Activated CD8-positive, alpha-beta memory T cell treated with anti-CD3 and anti-CD28 coated beads for 36 hours (primary cell): ENCODE results near the gene SMURF2. TPM values are rescaled to one million over a fixed set of nuclear protein-coding genes. Genes with fewer than 3 reads are reported as not detected.

Experiments used
- CTCF ChIA-PET: fragments of 350-600 bp; sonication (Branson Sonifier 250); formaldehyde crosslinking; loops from one replicate; lab custom pipeline; 2021; ENCODE audit warnings: antibody characterized with exemption; lab: Charles Lee
- POLR2A ChIA-PET: fragments of 350-600 bp; sonication (Branson Sonifier 250); formaldehyde crosslinking; loops from one replicate; lab custom pipeline; 2021; ENCODE audit warnings: antibody characterized with exemption; lab: Charles Lee
- total RNA-seq, 2 experiments: library from RNA; stranded (reverse); gene quantifications; one replicate each; pipeline ENCODE4 v1.2.3, GENCODE V29; 2021

SMURF2 gene
- 10 to 100 TPM; 18.3 to 19.4 TPM for total RNA-seq

DNA sequence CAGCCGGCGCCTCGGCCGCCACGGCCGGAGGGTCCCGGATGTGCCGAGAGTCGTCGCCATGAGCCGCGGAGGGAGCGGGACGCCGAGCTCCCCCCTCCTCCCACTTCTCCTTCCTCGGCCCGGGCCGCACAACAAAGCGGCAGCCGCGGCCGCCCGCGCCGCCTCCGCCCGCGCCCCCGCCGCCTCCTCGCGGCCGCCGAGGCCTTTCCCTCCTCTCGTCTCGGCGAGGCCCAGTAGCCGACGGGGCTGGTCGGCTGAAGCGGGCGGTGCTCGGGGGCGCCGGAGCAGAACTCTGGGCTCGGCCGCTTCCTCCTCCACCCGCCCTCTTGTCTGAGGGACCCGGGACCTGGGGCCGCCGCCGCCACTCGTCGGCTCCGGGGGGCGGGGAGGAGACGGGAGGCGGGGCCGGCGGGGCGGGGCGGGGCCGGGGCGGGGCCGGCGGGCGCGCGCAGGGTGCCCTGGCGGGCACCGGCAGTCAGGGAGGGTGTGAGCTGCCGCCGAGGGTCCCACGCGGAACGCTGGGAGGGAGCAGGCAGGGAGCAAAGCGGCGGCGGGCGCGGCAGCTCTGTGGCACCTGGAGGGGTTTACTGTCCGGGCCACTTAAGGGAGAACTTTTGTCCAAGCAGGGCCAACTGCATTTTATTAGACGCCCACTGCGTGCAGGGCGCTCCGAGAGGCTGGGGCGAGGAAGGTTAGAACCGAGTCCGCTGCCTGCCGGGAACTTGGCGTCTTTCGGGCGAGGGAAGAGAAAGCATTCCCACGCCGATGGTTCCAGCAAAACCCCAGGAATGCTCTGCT, at the start of gene SMURF2:
TSS of gene SMURF2 (minus strand) at position 332 of the 798 bp plus-strand sequence. CDS start 427 bp downstream, outside the sequence.
- ChIA-PET CTCF (interaction anchor here (0.9 to 1.6 kb wide), 2 partner anchors 13 to 115 kb away, joined by 5 to 7 read pairs; no protein-coding TSS in a partner anchor), POLR2A (interaction anchor here (0.6 to 1.0 kb wide), 2 partner anchors 23 to 157 kb away, joined by 3 to 5 read pairs; no protein-coding TSS in a partner anchor)

DNA sequence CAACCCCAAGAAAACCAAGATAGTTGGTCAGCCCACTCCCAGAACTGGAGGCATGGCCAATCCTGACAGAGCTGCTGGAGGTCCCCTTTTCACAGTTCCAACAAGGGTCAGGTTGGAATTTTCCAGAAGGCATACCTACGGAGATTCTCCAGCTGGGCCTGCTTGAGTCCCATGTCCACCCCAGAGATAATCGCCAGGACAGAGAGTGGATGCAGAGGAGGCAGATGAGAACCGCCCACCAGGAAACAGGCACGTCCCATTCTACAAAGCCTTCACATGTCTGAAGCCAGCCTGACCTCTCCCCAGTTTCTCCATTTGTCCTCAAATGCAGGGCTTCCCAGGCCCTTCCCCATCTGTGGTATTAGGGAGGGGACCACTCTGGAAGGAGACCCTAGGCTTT, 47.4 kb upstream of the SMURF2 start:
- POLR2A ChIA-PET = interaction anchor here (0.7 kb wide), 1 partner anchor 391 kb away, joined by 4 read pairs; no protein-coding TSS in a partner anchor
- CTCF ChIA-PET = no interaction called here

DNA sequence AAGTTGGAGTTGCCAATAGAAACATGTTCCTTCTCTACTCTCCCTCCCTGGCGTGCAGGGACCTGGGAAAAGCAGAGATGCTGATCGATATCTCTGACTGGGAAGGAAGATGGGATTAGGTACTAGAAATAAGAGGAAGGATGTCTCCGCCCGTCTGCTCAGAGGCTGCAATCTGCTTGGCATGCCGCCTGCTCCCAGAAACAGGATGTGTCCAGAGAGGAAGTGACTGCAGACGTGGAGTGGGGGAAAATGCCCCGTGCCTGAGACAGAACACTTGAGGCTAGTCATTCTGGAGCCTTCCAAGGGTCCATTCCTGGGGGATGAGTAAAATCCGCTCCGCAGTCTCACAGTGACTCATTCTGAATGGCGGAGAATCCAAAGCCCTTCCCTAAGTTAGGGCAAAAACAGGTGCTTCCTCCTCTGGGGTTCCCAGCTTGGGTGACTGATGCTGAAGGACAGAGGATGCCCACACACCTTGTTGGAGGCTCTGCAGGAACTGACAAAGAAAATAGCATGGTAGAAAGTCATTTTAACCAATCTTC, 45.0 kb upstream of the SMURF2 start:
- ChIA-PET CTCF (no interaction called here), POLR2A (no interaction called here)

DNA sequence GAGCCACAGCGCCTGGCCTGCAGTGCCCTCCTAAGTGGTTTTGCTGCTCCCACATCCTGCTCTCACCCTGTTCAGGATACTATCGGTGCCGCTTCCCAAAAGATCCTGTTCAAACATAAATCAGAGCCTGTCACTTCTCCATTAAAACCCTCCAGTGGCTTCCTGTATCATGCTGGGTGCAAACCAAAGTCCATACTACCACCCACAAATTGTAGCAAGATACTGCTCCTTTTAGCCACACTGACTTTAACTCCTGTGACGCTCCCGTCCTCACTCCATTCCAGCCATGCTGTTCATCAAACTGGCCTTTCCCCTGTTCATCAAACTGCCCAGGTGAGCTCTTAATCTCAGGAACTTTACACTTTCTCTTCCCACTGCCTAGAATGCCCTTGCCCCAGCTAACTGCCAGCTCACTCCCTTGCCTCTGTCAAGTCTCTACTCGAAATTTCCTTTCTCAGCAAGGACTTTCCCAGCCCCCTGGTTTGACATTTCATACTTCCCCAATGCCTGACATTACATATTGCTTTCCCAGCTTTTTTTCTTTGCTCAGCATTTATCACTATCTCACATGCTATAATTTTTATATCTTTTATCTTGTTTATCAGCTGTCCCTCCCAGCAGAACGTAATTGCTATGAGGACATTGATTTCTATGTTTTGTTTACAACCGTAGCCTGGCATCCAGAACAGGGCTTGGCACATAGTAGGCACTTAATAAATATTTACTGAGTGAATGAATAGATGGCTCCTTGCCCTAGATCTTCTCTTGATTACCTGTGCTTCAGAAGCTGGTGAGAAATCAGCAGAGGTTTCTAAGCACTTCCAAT, 44.3 kb upstream of the SMURF2 start:
- CTCF ChIA-PET = no interaction called here
- POLR2A ChIA-PET = interaction anchor here (0.5 kb wide), 1 partner anchor 68 kb away, joined by 7 read pairs; no protein-coding TSS in a partner anchor

DNA sequence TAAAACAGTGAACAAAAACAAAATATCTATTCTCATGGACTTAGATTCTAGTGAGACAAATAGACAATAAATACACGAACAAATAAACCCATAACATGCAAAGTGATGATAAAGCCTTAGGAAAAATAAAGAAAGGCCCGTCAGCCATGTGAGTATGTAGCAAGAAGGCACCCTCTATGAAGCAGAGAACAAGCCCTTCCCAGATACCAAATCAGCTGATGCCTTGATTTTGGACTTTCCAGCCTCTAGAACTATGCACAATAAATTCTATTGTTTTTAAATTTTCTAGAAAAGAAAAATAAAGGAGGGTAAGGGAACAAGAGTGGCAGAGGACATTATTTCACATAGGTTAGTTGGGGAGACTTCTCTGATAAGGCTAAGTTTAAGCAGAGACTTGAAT, 40.7 kb upstream of the SMURF2 start:
- ChIA-PET POLR2A (no interaction called here), CTCF (interaction anchor here (0.6 kb wide), 1 partner anchor 11 kb away, joined by 4 read pairs; no protein-coding TSS in a partner anchor)

DNA sequence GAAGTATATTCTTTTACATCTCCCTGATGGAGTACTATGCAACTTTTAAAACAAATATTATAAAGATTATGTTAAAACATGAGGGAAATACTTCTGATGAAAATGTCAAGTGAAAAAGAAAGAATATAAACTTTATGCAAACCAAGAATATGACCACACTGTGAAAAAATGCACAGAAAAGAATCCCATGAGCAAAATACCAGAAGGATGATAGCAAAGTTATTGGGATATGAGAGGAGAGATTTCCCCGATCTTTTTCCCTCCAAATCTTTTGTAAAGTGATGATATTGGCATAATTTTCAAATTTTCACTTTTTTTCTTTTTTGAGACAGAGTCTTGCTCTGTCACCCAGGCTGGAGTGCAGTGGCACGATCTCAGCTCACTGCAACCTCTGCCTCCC, 36.6 kb upstream of the SMURF2 start:
- ChIA-PET POLR2A (no interaction called here), CTCF (no interaction called here)

DNA sequence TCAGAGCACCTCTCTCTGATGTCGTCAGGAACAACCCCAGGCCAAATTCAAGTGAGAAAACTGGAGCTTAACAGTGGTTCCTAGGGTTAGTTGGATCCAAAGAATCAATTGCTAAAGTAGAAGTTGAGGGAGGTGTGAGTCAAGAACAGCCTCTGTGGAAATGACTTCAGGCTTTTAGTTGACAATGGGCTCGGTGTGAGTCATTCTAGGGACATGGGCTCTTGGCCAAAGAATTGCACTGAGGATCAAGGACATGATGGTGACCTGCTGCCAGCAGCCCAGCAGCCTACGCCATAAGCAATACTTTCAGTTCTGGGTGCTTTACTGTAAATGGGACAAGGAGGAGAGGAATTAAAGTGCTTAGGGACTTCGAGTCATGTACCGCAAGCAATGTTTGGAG, 32.1 kb upstream of the SMURF2 start:
- CTCF ChIA-PET = no interaction called here
- POLR2A ChIA-PET = no interaction called here

DNA sequence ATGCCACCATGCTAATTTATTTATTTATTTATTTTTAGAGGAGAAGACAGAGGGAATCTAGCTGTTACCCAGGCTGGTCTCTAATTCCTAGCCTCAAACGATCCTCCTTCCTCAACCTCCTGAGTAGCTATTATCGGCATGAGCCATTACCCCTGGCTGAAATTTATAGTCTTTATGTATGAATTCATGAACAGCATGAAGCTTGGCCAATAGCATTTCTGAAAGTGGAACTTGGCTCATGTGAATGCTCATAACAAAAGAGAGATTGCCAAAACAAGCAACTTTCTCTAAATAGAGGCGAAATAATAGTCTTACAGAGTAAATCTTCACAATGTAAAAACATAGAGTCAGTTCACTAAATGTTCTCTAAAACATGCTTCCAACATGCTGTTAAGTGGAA, 30.1 kb upstream of the SMURF2 start:
- POLR2A ChIA-PET = interaction anchor here (0.7 kb wide), 1 partner anchor 497 kb away, joined by 7 read pairs; no protein-coding TSS in a partner anchor
- CTCF ChIA-PET = interaction anchor here (0.7 kb wide), 1 partner anchor 1008 kb away, joined by 3 read pairs; no protein-coding TSS in a partner anchor

DNA sequence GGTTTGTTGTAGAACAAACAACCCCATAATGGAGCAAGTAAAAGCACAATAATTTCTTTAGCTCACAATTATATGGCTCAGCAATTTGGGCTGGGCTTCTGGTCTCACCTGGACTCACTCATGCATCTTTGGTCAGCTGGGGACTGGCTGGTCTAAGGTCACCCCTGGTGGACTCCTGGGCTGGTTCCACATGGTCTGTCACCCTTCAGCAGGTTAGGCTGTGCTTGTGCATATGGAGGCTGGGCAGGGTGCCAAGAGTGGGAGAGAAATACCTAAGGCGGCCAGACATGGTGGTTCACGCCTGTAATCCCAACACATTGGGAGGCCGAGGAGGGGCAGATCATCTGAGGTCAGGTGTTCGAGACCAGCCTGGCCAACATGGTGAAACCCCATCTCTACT, 27.0 kb upstream of the SMURF2 start:
- CTCF ChIA-PET = interaction anchor here (1.0 kb wide), 1 partner anchor 40 kb away, joined by 3 read pairs; no protein-coding TSS in a partner anchor
- POLR2A ChIA-PET = no interaction called here

DNA sequence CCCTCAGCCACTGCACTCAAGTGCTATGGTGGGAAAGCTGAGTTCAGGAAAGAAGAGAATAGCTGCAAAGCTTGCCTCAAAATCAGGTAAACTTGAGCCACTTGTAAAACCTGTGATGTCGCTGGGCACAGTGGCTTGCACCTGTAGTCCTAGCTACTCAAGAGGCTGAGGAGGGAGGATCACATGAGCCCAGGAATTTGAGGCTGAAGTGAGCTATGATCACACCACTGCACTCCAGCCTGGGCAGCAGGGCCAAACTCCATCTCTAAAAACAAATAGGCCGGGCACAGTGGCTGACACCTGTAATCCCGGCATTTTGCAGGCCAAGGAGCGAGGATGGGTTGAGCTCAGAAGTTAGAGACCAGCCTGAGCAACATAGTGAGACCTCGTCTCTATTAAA, 26.4 kb upstream of the SMURF2 start:
- ChIA-PET CTCF (interaction anchor here (1.0 kb wide), 1 partner anchor 39 kb away, joined by 3 read pairs; no protein-coding TSS in a partner anchor), POLR2A (no interaction called here)

DNA sequence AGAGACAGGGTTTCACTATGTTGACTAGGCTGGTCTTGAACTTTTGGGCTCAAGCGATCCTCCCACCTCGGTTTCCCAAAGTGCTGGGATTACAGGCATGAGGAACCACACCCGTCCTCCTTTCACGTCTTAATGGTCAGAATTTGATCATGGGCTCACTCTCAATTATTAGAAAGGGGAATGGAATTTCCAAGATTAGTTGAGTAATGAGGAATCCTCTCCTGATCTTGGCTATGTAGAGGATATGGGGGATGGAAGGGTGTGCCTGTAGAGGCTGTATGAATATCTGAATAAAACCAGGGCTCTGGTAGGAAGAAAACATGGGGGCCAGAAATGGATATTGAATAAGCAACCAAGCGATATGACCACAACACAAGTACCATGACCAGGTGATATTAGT, 25.9 kb upstream of the SMURF2 start:
- ChIA-PET CTCF (no interaction called here), POLR2A (no interaction called here)

DNA sequence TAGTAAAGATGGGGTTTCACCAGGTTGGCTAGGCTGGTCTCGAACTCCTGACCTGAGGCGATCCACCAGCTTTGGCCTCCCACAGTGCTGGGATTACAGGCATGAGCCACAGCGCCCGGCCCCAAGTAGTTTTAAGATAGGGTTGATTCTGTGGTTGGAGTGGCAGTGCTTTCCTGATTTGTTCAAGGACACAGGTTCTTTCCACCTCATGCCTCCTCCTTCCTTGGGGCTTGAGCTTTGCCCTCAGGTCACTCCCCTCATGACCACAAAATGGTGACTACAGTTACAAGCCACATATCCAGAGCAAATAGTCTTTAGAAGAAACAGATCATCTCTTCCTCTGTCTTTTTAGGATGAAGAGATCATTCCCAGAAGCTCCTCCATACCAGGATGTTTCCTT, 25.3 kb upstream of the SMURF2 start:
- CTCF ChIA-PET = interaction anchor here (1.3 kb wide), 1 partner anchor 26 kb away, joined by 3 read pairs; no protein-coding TSS in a partner anchor
- POLR2A ChIA-PET = no interaction called here

DNA sequence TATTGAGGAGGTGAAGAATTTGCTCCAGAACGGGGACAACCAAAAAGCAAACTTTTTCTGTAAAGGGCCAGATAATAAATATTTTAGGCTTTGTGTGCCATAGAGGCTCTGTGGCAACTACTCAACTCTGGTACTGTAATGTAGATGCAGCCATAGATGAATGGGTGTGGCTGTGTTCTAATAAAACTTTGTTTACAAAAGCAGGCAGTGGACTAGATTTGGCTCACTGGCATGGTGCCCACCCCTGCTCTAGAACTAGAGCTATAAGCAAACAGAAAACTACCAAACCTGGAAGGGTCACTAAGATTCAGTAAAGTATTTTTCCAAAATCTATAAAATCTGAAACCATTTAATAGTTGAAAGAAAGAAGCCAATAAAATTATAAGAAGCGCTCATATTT, 24.6 kb upstream of the SMURF2 start:
- ChIA-PET POLR2A (no interaction called here), CTCF (interaction anchor here (0.7 to 1.3 kb wide), 2 partner anchors 16 to 27 kb away, joined by 3 to 6 read pairs; no protein-coding TSS in a partner anchor)

DNA sequence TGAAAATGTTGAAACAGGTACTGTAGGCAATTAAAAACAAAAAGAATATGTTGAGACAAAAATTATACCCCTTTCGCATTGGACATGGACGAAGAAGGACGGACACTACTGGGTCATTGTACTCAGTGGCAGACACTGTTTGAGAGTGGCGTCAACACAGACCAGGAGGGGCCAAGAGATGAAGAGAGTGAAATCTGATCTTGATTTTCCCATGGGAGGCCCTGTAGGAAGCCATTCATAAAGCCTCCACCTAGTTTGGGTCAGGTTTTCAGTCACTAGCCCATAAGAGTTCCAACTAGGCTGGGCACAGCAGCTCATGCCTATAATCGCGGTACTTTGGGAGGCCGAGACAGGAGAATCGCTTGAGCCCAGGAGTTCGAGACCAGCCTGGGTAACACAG, 23.6 kb upstream of the SMURF2 start:
- CTCF ChIA-PET = no interaction called here
- POLR2A ChIA-PET = no interaction called here

DNA sequence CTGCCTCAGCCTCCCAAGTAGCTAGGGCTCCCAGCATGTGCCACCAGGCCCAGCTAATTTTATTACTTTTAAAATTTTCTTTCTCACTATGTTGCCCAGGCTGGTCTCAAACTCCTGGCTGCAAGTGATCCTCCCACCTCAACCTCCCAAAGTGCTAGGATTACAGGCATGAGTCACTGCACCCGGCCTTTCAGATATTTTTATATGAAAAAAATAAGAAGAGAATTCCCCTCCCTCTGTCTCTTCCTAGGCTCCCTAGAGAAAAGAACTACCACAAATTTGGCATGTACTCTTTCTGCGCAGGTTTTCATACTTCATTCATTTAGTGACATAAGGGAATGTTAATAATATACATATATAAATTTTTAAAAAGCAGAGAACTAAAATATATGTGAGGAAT, 21.7 kb upstream of the SMURF2 start:
- CTCF ChIA-PET = no interaction called here
- POLR2A ChIA-PET = no interaction called here

DNA sequence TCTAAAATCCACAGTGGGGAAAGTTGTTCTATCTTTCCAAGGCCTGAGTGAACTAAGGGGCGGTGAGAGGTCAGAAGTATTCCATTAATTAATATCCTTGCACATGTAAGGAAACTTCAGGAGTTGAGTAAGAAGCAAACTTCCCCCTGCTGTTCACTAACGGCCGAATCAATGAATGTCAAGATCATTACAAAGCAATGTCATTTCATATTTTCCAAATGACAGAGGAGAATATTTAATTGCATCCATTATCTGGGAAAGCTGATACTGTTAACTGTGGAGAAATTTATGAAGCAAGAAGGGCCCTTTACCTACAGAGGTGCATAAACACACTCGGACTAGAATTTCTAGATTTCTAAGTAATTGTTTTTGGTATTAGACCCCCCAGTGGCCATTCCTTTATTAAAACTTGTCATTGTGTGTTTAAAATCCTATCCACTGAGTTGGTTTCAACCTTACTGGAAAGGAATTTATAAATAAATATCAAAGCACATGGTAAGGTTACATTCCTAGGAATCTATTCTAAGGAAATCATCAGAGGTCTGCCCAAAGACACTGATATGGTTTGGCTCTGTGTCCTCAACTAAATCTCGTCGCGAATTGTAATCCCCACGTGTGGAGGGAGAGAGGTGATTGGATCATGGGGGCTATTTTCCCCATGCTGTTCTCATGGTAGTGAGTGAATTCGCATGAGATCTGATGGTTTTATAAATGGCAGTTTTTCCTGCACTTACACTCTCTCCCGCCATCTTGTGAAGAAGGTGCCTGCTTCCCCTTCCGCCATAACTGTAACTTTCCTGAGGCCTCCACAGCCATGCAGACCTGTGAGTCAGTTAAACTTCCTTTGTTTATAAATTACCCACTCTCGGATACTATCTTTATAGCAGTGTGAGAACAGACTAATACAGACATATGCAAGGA, 20.4 kb upstream of the SMURF2 start:
- ChIA-PET POLR2A (no interaction called here), CTCF (no interaction called here)

DNA sequence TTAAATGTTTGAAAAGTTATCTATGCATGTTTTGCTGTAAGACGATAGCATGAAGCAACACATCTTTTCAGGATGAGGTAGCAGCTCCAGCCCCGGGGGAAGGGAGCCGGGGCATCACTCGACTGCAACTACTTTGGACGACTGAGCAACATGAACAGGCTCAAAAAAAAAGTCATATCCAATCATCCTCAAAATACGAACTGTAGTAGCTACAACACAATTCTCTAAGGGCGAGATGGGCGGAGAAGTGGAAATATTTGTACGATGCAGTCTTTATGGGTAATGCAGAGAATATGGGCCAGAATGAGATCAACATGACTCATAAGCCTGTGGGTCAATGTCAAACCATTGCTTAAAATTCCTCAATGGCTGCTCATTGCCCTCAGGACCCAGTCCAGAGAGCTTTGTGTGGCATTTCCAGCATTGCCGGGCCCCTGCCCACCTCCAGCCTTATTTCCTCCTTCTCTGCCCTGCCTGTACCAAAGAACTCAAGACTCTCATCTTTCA, 17.7 kb upstream of the SMURF2 start:
- CTCF ChIA-PET = no interaction called here
- POLR2A ChIA-PET = no interaction called here

DNA sequence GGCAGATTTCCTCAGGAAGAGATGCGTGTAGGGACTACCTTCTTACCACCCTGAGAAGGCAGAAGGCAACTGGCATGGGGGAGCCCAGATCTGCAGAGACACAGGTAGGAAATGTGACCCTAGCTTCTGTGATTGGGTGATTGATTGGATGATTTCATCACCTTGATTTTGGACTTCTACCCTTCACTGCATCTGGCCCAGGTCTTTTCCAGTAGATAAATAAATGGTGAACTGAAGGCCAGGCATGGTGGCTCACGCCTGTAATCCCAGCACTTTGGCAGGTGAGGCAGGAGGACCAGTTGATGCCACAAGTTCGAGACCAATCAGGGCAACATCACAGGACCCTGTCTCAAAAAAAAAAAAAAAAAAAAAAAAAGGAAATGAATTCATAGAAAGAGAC, 14.7 kb upstream of the SMURF2 start:
- ChIA-PET CTCF (interaction anchor here (0.6 to 1.4 kb wide), 2 partner anchors 74 to 168 kb away, joined by 3 read pairs; no protein-coding TSS in a partner anchor), POLR2A (no interaction called here)
